ENCODE measurements around the gene ZNF385A.

GRCh38 chr12:54411391-54412241 is 27.1 kb upstream of the ZNF385A start:
- TF ChIP-seq TAF1 (IDR thresholded peaks at IDR 0.05; ENCODE audit: low read depth) (no peak), TCF12 (IDR thresholded peaks at IDR 0.05; ENCODE audit: low read depth) (no peak), CREB1 (IDR thresholded peaks at IDR 0.05; ENCODE audit: low read depth) (no peak), YY1 (IDR thresholded peaks at IDR 0.05; ENCODE audit: low read depth) (no peak), EP300 (IDR thresholded peaks at IDR 0.05; ENCODE audit: borderline replicate concordance) (no peak), MAX (IDR thresholded peaks at IDR 0.05) (no peak; the same call in 1 of the 2 replicates), EGR1 (IDR thresholded peaks at IDR 0.05) (no peak), RAD21 (IDR thresholded peaks at IDR 0.05; ENCODE audit: low read depth) (no peak), CEBPB (IDR thresholded peaks at IDR 0.05) (no peak)
- TF ChIP-seq, protein P1, sequence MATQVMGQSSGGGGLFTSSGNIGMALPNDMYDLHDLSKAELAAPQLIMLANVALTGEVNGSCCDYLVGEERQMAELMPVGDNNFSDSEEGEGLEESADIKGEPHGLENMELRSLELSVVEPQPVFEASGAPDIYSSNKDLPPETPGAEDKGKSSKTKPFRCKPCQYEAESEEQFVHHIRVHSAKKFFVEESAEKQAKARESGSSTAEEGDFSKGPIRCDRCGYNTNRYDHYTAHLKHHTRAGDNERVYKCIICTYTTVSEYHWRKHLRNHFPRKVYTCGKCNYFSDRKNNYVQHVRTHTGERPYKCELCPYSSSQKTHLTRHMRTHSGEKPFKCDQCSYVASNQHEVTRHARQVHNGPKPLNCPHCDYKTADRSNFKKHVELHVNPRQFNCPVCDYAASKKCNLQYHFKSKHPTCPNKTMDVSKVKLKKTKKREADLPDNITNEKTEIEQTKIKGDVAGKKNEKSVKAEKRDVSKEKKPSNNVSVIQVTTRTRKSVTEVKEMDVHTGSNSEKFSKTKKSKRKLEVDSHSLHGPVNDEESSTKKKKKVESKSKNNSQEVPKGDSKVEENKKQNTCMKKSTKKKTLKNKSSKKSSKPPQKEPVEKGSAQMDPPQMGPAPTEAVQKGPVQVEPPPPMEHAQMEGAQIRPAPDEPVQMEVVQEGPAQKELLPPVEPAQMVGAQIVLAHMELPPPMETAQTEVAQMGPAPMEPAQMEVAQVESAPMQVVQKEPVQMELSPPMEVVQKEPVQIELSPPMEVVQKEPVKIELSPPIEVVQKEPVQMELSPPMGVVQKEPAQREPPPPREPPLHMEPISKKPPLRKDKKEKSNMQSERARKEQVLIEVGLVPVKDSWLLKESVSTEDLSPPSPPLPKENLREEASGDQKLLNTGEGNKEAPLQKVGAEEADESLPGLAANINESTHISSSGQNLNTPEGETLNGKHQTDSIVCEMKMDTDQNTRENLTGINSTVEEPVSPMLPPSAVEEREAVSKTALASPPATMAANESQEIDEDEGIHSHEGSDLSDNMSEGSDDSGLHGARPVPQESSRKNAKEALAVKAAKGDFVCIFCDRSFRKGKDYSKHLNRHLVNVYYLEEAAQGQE (IDR thresholded peaks at IDR 0.05; ENCODE audit: low read depth) = no peak

Data from Ishikawa (cell line).